ENCODE results near the gene DAND5.
A peak's percentile ranks its signal among the peaks of the same experiment; 100 is the strongest.

The DAND5 gene

DNA sequence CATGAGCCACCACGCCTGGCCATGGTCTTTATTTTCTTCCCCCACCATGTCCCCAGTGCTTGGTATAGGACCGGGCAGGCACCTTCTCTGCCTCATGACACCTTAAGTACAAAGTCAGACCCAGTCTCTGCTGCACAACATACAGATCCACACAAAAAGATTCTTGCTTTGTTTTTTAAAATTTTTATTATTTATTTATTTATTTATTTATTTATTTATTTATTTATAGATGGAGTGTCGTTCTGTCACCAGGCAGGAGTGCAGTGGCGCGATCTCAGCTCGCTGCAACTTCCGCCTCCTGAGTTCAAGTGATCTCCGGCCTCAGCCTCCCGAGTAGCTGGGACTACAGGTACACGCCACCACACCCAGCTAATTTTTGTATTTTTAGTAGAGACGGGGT, 23.4 kb downstream of the DAND5 start:
- no peak for DNase-seq (ENCODE audit: low spot score)

DNA sequence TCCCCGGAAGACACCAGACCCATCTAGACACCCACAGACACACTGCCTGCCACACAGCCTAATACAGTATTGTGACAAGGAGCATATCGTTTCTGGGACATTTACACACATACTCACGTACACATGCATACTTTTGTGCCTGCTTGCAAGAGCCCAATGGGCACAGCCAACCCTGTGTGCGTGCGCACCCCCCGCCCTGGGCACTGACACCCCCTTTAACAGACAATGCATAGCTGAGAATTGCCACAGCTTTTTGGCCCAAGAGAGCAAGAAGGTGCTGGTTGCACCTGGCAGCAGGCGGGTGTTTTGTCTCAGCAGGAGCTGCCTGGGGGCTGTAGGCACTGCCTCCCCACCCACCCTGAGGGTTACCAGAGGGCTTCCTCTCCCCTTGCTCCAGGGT, 24.2 kb downstream of the DAND5 start:
- no peak for DNase-seq (ENCODE audit: low spot score)

DNA sequence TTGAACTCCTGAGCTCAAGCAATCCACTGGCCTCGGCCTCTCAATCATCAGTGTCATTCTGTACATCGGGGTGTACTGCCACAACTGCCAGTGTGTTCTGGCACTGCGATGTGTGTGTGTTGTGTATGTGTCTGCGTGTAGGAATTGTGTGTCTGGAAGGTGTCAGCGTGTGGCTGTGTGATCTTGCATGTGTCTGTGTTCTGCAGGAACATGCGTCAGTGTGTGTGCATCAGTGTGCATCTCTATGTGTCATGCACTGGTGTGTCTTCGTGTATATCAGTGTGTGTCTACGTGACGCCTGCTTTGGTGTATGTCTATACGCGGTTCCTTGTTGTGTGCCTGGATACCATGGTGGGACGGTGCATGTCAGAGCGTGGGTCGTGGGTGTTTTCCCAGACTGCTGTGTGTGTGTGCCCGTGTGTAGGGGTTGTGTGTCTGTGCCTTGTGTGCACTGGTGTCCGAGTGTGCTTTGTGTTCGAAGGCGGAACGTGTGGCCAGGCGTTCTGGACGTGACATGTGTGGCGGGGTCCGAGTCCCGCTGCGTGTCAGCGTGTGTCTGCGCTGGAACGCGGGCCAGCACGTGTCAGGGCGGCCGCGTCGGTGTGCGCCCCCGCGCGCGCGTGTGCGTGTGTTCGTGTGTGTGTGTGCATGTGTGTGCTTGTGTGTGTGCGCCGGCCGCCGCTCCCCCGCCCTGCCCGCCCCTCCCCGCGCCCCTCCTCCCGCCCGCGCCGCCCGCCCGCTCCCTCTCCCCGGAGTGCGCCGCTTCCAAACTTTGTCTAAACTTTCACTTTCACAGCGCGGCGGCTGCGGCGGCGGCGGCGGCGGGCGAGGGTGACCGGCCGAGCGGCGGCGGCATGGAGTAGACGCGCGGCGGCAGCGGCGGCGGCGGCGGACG, 25.6 kb downstream of the DAND5 start, which contains the start of gene NFIX:
NFIX (plus strand) TSS at position 775 of the 895 bp plus-strand sequence. CDS start 363 bp downstream, outside the sequence.
- DNase-seq (ENCODE audit: low spot score): no peak

DNA sequence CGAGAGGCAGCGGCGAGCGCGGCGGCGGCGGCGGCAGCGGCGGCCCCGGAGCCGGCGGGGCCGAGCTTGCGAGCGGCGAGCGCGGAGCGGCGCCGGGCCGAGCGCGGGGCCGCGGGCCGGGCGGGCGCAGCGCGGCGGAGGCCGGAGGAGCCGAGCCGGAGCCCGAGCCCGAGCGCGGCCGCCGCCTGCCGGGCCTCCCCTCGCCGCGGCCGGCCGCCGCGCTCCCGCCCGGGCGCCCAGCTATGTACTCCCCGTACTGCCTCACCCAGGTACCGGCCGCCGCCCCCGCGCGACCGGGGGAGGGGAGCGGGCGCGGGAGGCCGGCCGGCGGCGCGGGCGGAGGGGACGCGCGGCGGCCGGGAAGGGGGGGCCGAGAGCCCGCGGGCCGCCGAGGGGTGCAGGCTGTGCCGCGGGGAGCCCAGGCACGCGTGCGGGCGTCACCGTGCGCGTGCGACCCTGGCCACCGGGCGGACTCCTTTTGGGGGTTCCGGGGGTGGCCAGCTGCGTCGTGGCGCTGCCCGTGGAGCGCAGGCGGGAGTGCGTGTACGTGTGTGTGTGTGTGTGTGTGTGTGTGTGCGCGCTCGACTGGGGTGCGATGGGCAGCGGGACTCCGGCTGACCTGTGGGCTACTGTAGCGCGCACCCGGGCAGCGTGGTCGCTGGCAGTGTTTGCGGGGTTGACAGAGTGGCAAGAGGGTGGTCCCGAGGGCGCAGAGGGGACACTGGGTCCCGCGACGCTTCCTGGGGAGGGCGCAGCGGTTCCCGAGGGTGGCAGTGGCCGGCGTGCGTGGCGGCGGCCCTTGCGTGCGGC, 26.4 kb downstream of the DAND5 start:
- no peak for DNase-seq (ENCODE audit: low spot score)

DNA sequence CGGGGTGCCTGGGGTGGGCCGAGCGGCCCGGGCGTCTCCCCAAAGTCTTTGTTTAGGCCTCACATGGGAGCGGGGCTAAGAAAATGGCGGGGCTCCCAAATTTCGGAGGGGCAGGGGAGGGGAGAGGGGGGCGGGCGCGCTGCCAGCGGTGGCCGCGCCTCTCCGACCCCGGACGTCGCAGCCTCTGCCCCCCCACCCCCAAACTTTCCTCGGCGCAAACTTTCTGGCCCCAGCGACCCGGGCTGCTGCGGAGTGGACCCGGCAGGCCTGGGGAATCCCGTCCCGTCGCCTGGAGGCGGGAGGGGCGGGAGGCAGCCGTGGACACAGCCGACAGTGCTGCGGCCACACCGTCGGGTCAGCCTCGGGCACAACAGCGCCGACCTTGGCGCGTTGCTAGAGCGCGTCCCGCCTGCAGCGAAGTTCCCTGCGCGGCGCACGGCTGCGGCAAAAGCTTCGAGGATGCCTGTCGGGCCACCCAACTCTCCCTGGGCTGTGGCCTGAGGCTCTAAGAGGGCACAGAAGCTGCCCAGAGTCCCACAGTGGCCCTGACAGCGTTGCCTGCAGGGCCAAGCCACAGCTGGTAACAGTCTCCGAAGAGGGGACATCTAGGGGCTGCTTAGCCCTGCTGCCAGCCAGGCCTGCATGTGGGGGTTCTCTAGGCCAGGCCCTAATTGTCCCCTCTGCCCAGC, 27.2 kb downstream of the DAND5 start:
- no peak for DNase-seq (ENCODE audit: low spot score)

DNA sequence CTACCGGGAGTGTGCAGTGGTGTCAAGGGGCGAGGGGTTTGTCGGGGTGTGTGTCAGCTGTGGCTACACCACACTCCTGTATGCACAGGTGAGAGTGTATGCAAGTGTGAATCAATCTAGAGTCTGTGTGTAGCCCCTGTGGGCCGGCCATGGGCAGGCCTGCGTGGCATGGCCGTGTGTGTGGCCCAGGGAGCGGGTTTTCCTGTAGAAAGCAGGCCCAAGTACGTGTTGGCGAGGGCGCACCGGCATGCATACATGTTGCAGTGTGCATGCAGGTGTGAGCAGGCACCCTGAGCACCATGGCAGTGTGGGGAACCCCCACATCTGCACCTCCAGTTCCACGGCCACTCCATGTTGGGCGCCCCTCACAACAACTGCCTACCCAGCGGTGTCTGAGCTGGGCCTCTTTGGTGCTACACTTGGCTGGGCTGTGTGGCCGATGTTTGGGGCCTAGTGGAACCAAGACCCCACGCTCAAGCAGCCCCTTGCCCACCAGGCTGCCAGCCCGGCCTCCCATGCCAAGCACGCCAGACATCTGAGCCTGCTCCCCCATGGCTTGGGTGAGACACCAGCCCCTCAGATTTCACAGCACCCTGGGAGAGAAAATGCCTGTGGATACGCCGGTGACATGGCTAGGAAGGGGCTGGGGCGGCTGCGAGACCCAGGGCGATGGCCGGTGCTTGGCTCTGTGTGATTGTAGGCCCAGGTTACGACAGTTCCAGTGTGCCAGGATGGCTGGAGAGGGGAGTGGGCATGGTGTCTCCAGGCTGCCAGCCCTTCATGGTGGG, 28.0 kb downstream of the DAND5 start:
- no peak for DNase-seq (ENCODE audit: low spot score)

DNA sequence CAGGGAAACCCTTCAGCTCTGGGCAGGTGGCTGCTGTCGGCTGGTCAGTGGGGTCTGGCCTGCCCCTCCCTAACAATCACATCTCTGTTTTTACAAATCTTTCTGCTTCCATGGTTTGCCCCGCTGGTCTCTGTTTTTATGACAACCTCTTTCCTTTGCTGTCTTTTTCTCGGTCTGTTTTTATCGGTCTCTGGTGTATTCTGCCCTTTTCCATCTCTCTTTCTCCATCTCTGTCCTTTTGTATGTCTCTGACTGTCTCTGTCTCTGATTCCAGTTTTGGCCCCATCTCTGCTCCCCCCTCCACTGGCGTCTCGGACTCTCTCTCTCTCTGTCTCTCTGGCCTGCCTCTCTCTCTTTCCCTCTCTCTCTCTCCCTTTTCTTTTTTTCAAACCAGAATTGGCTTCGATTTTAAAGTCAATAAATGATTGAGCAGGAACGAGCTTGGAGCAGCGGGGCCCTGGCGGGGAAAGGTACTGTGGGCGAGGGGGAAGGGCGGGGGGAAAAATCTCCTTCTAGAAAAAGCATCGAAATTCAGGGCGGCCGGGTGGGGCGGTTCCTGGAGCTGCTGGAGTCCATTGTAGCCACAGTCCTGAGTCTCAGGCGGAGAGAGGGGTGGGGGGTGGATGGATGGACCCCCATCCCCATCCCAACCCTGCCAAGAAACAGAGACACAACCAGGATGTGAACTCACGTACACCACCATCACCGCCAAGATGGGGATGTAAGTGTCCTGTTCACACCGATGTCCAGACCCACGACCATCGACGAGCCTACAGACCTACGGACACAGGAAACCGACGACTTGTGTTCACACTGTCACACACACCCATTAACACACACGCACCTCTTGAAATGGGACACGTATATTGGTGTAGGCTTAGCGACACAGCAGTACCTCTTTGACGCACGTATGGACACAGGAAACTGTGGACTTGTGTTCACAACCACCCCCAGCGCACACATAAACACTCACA, 28.9 kb downstream of the DAND5 start:
- DNase-seq (ENCODE audit: low spot score): no peak

DNA sequence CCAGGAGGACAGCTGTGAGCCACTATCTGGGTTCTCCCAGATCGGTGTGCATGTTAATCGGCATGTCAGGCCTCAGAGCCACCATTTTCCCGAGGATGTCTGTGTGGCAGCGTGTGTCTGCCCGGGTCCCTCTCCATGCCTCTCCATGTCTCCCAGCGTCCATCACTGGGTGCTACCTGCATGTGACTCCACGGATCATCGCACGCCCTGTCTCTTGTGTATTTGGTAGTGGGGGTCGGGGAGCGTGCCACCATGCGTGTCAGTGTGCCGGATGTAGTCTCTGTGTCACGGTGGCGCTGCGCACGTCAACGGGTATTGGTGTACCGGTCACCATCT, 31.8 kb downstream of the DAND5 start:
- DNase-seq (ENCODE audit: low spot score): no peak

DNA sequence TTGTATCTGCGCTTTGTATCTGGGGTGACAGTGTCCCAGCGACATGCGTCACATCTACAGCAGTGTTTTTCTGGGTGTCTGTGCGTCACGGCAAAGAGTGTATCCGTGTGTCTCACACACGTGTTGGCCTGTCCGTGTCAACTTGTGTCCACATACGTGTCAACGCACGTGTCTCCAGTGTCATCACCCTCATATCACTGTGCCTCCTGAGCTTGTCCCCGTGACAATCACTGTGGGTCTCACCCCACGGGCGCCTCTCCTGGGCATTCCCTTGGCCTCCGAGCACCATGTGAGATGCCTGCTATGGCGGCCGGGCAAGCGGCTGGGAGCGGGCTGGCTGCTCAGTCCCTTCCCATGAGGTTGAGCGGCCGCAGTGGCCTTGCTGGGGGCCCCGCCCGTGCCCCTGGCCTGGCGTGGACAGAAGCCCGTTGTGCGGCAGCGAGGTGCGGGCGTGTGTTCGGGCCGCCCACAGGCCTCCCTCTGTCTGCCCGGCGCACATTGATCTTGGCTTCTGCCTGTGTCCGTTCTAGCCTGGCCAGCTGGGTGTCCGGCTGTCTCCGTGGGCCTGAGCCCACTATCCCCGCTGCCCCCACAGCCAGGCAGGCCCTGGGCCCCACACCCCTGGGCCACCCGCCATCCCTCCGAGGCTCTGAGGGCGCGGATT, 32.3 kb downstream of the DAND5 start:
- peak; percentile 75 for DNase-seq (ENCODE audit: low spot score)

DNA sequence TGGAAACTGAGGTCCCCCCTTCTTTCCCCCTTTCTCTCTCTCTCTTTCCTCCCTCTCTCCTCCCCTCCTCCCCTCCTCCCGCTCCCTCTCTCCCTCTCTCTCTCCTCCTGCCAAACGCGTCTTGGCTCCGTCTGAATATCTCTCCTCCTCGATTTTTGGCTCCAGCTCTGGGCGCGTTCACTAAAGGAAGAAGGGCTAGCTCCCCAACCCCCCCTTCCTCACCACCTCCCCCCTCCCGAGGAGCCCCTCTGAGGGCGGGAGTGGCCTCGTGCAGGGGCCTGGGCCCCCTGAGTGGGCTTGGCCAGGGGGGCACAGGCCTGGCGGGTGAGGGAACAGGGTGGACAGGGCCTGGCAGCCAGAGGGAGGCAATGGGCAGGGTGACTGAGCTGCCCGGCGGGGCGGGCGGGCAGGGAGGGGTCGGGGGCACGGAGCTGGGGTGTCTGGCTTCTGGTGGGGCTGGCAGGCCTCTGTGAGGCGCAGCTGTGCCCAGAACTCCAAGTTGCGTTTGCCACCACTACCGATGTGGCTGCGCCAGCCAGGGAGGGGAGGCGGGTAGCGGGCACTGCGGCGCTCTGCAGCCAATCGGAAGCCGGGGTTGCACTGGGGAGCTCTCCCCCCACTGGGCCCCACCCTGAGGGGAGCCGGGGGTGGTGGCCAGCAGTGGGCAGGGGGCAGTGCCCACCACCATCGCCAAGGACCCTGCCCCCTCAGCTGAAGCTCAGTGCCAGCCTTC, 33.0 kb downstream of the DAND5 start:
- DNase-seq (ENCODE audit: low spot score): peak; percentile 94

DNA sequence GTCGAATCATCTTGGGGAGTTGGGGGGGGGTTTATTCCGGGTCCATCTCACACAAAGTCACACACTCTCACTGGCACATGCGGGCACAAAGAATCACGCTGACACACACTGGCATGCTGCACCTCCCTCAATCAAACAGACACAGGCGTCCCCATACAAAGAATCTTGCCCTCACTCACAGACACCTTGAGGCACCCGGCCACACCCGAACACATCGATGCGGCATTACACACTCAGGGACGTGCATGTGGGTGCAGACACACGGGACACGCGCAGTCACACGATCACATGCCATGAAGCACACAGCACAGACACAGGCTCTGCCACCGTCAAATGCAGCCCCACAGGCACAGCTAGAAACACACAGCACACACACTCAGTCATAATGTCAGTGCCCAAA, 33.7 kb downstream of the DAND5 start:
- no peak for DNase-seq (ENCODE audit: low spot score)

DNA sequence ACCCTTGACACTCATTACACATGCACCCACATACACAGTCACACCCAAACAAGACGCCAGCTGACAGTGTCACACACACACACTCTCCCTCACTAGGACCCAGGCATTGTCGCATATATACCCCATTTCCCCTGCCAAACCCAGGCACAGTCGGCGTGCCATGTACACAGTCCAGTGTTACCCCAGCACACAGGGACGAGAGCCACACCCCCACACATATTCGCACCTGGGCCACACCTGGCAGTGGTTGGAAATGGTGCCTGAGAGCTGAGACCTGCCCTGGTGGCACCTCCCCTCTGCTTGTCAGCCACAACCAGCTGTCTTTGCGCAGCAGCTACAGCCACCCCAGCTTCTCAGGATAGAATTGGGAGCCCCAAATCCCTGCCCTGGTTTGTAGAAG, 34.9 kb downstream of the DAND5 start:
- DNase-seq (ENCODE audit: low spot score): no peak

DNA sequence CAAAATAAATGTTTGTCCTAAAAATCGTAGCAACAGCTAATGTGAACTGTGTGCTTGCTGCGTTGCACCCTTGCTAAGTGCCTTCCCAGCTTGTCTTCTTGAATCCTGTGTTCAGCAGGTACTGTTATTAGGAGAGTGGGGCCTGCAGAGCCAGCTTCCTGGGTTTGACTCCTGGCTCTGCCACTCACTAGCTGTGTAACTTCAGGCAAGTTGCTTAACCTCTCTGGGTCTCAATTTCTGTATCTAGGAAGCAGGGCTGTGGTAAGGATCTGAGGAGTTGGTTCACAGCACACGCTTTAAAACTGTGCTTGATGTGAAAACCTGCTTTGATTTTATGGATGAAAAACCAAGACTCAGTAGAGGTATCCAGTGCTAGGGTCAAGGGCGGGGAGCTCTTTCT, 35.9 kb downstream of the DAND5 start:
- no peak for DNase-seq (ENCODE audit: low spot score)

DNA sequence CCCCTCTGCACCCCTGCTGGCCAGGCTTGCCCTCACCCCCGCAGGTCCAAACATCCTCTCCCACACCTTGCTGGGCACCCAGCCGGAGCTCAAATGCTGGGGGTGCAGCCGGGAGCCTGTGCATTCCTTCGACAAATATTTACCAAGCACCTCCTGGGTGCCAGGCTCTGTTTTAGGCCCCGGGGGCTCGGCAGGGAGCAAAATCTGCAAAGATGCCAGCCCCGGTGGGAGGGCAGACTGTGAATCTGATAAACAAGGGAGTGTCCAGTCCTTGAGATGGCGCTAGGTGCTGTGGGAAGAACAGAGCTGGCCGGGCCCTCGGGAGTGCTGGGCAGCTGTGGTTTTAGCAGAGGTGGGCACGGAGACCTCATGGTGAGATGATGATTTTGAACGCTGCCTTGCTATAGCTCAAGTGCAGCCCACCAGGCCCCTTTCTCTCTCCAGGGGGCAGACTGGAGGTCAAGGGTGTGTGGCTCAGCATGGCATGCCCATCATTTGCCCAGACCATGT, 36.5 kb downstream of the DAND5 start:
- DNase-seq (ENCODE audit: low spot score): no peak

DNA sequence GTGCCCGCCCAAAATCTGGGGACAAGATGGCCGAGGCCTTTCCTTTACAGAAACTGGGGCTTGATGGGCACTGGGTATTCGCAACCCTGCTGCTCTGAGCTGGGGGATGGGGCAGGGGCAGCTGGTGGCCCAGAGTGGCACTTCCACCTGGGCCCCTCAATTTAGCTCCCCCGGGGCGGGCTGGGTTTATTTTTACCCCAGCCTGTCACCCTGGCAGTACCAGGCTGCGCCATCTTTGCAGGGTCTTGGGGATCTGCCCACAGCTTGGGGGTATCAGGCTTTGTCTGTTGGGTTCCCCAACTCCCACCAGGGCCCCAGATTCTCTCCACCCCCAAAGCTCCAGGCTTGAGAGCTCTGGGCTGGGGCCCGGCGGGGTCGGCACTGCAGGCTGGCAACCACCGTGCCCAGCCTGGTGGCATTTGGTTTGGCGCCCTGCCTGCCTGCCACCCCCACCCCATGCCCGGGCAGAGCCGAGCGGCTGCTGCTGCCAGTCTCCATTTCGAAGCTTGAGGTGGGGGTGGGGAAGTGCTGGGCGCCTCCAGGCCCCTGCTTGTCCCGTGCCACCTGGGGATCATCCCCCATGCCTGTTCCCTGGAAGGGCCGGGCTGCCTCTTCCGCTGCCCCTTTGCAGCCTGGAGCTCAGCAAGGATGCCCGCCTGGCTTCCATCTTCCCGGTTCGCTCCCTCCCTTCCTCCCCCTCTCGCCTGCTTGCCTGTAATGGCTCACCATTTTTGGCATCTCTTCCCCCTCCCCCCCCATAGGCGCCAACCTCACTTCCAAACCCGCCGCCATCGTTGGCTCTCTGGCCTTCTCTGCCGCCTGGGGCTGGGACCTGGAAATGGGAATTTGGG, 37.3 kb downstream of the DAND5 start:
- no peak for DNase-seq (ENCODE audit: low spot score)

DNA sequence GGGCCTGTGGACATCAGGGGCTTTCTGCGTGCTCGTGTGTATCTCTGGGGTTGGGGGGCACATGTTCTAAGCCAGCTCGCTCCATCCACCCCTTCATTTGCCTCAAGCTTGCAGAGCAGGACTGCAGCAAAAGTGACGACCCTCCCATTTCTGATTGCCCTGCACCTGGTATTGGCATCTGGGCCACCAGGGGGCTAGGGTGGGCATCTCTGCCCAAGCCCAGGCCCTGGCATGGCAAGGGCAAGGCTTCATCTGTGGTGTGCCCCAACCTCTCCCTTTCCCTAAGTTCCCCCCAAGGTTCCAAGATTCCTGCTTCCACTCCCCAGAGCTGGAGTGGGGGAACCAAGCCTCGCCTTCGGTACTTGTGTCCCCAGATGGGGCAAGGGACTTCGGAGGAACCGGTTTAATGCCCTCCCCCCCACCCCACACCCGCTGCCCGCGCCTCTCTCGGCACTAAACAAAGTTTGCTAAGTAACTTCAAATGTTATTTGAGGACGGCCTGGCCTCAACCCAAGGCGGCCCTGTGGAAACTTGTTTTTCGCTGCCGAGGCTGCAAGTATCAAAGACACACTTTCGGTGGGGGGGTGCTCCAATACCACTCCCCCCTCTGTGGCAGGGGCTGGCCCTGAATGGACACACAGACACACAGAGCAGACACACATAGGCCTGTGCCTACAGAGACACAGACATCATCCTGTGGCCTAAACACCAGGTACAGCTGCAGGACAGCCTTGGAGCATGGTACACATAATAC, 38.1 kb downstream of the DAND5 start:
- DNase-seq (ENCODE audit: low spot score): no peak

Measured in pons (tissue), 1 donor.